NCI-H2196 (cell line): Measurements from ENCODE around the gene GRM5.
"Not testable (repeated sequence)": the region's sequence is repeated elsewhere in the genome, so short reads cannot be mapped to it uniquely, and the experiment has no call there.

Source experiments
- DNase-seq: peaks from one replicate; lab custom pipeline; 2025; ENCODE audit not compliant: unreplicated experiment; lab: John Stamatoyannopoulos, UW

Gene GRM5

GRCh38 chr11:89065651-89066201 is at the start of gene GRM5:
TSS of gene GRM5 (minus strand) at chr11:89065982. CDS start at chr11:89047872, 18,110 bp downstream.
- not testable (repeated sequence) for DNase-seq

GRCh38 chr11:89097956-89098355 is 32.2 kb upstream of the GRM5 start:
- peak; percentile 5 for DNase-seq

DNA sequence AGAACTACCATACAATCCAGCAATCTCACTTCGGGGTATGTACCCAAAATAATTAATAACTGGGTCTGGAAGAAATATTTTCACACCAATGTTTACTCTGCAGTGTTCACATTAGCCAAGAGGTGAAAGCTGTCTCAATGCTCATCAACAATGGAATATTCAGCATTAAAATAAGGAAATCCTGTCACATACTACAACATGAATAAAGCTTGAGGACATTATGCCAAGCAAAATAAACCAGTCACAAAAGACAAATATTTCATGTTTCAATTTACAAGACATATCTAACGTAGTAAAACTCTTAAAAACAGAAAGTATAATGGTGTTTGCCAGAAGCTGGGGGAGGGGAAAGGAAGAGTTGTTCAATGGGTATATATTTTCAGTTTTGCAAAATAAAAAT is 28.0 kb upstream of the GRM5 start:
- DNase-seq = not testable (repeated sequence)

DNA sequence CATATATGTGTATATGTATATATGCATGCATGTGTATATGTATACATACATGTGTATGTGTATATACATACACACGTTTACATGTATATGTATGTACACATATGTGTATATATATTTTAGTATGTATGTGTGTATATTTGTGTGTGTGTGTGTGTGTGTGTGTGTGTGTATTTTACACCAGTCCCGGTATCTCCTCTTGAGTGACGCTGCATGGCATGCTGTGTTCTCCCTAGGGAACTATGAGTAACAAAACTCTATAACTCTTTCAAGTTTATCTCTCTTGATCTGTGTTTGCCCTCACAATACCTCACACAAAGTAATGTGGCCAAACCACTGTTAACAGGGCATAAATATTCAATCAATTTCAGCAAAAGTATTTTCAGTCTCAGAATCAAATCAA is 19.2 kb upstream of the GRM5 start:
- DNase-seq = not testable (repeated sequence)

GRCh38 chr11:89070911-89071310 is 5.1 kb upstream of the GRM5 start:
- not testable (repeated sequence) for DNase-seq

GRCh38 chr11:89067264-89067663 is 1.5 kb upstream of the GRM5 start:
- DNase-seq = no peak

DNA sequence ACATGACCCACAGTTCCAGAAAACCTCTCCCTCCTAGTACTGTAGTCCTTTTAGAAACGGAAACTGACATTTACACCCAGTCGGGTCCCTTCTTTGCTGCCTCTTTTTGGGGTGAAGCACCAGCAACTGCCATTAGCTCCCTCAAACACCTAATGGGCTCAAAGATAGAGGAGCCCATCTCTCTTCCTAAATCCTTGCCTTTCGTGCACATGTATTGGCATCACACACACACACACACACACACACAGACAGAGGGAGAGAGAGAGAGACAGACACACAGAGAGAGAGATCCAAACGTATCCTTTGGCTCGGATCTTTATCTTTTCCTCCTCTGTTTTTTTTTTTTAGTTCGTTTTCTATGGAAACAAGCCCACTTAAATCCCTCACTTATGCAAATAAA is 716 bp downstream of the GRM5 start:
- DNase-seq = no peak

GRCh38 chr11:89063481-89063951 is 2.3 kb downstream of the GRM5 start:
- not testable (repeated sequence) for DNase-seq

GRCh38 chr11:89062771-89063298 is 2.9 kb downstream of the GRM5 start:
- not testable (repeated sequence) for DNase-seq

GRCh38 chr11:89061839-89062238 is 3.9 kb downstream of the GRM5 start:
- DNase-seq = not testable (repeated sequence)

- DNase-seq = not testable (repeated sequence)
Observed at GRCh38 chr11:89057406-89057805, 8.4 kb downstream of the GRM5 start.

DNA sequence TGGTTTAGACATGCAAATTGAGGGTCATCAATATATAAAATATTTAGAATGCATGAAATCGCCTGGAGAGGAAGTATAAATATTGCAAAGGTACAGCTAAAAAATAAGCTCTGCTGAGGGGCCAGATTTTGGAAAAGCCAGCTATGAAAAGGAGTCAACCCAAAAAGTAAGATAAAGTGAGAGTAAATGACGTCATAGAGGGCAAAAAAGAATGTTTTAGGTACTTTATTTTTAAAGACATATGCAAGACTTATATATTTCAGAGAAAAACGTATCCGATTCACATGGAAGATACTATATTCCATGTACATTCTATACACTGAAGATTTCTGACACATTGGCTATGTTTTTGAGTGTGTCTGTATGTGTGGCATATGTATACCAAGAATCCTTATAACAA is 13.6 kb downstream of the GRM5 start:
- no peak for DNase-seq

- DNase-seq = not testable (repeated sequence)
Observed at GRCh38 chr11:89047159-89047558, 18.6 kb downstream of the GRM5 start.

DNA sequence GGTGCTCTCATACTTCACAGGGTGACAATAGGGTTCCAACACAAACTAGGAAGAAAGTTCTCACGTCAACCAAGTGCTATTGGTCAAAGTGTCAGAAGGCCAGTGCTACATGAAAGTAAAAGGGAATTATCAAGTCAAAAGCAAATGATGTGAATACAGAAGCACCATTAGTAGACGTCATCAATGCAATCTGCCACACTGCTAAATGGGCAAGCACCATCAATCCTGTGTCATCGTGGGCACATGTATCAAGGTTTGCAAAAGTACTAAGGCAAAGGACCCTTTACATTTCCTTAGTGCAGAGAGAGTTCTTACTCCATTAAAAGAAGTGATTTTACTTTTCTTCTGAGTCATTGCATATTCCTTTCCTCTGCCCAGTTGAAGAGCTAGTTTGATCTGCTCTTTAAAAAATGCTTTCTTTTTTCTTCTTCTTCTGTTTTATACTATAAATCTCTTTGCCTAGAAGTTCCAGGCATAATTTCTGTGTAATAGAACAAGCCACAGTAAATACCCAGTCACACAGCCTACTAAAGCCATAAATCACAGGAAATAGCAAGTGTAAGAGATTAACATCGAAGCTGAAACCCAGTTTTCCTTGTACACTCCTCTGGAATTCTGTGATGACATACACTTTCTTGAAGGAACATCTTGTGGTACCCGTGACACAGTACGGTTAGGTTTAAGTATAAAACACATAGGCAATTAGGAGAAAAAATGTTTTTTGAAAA is 21.8 kb downstream of the GRM5 start:
- not testable (repeated sequence) for DNase-seq

- DNase-seq = not testable (repeated sequence)
Observed at GRCh38 chr11:89029671-89030070, 36.1 kb downstream of the GRM5 start.

GRCh38 chr11:89021339-89021738 is 44.4 kb downstream of the GRM5 start:
- no peak for DNase-seq

DNA sequence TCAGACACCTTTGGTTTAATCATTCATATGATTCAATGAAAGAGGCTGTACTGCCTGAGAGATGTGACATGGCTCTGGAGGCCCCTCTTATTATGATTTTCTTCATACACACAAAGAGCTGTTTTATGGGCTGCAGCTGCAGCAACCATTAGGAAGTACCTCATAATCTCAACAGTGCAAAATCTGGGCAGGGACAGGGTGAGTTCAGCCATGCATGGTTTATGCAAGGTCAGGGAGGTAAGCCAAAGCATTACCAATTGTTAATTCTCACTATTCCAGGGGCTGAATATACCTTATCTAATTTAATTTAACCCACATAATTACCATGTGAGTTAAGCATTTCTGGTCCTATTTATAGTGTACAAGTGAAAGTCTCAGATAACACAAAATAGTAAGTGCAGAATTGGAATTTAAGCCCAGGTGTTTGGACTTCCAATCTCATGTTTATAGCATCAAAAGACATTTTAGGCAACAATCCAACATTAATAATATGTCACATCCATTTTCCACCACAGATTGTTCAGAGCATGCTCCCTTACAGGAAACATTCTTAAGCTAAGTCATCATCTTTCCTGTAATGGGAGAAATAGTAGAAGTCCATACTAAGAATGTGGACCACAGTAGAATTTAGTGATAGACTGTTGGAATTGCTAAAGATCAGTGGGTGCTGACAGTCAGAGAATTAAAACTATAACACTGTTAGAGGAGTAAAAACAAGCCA is 45.8 kb downstream of the GRM5 start:
- not testable (repeated sequence) for DNase-seq

- no peak for DNase-seq
Observed at GRCh38 chr11:89016214-89016613, 49.6 kb downstream of the GRM5 start.

- no peak for DNase-seq
Observed at GRCh38 chr11:89015614-89016013, 50.2 kb downstream of the GRM5 start.

- not testable (repeated sequence) for DNase-seq
Observed at GRCh38 chr11:89000852-89001251, 64.9 kb downstream of the GRM5 start.

DNA sequence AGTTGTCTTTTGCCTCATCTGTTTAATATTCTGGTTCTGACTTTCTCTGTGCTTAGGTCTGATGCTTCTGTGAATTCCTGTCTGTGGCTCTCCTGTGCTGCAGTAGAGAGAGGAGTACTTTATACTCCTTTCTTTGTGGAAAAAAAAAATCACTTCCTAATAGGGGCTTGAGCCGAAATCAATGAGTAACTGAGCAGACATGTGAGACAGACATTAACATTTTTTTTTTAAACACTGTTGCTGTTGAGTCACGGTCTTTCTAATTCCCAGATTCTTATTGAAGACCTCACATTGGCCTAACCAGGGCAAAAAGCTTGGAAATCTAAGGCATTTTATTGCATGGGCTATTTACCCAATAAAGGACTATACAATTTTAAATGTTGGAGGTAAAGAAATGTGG is 86.1 kb downstream of the GRM5 start:
- no peak for DNase-seq

DNA sequence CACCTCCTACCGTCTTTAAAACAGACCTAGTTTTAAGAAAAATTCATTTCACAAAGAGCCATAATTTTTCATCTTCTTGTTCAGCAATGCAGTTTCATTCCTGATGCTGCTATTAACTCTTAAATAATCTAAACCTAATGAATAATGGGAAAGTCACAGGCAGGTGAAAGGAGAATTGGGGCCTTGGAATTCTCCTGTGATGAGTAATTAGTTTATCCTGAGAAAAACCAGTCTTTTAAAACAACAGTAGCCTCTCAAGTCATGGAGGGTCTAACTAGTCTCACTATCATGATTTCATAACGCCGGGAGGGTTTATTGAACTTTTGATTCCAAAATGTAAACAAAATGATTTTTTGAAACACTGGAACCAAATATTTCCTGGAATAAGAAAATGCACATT is 86.8 kb downstream of the GRM5 start:
- DNase-seq = not testable (repeated sequence)
